Thymus (tissue), 11 donors: ENCODE results near the gene ALMS1. TPM values are rescaled to one million over a fixed set of nuclear protein-coding genes. Genes with fewer than 3 reads are reported as not detected.

Experiments used
- DNase-seq, 9 donors: peaks; one replicate each; pipeline ENCODE4 v3.0.0-alpha.2; 2013; ENCODE audit warnings: low spot score in 9 of 9, low read depth in 6 of 9, missing footprints in 1 of 9
- H3K27ac ChIP-seq, 2 donors: one replicate each; pipeline ENCODE4 v1.5.1; 2013; ENCODE audit warnings: control low read depth in 1 of 2, low read depth in 1 of 2, low read length in 1 of 2, mild to moderate bottlenecking in 1 of 2, moderate library complexity in 1 of 2
- H3K27me3 ChIP-seq, 2 donors: one replicate each; pipeline ENCODE4 v1.5.1; 2013; ENCODE audit warnings: low read length in 1 of 2; ENCODE audit not compliant: control insufficient read depth in 2 of 2, insufficient read depth in 1 of 2
- H3K36me3 ChIP-seq, 2 donors: one replicate each; pipeline ENCODE4 v1.5.1; 2013; ENCODE audit warnings: low read length in 1 of 2, mild to moderate bottlenecking in 1 of 2, moderate library complexity in 1 of 2; ENCODE audit not compliant: control insufficient read depth in 2 of 2, insufficient read depth in 2 of 2
- H3K4me1 ChIP-seq, 2 donors: one replicate each; pipeline ENCODE4 v1.5.1; 2013; ENCODE audit warnings: low read length in 2 of 2; ENCODE audit not compliant: control insufficient read depth in 2 of 2, insufficient read depth in 2 of 2
- H3K4me3 ChIP-seq, 2 donors: one replicate each; pipeline ENCODE4 v1.5.1; 2013; ENCODE audit warnings: low read length in 2 of 2, control low read depth in 1 of 2, mild to moderate bottlenecking in 1 of 2
- H3K9me3 ChIP-seq, 2 donors: one replicate each; pipeline ENCODE4 v1.5.1; 2013; ENCODE audit warnings: low read length in 1 of 2, mild to moderate bottlenecking in 1 of 2; ENCODE audit not compliant: control insufficient read depth in 2 of 2, insufficient read depth in 1 of 2
- WGBS: extraction: QIAGEN DNeasy Blood & Tissue Kit; methylation state at CpG from one replicate; pipeline ENCODE4 v1.1.7; 2013; 5-methylcytosine and 5-hydroxymethylcytosine counted together
- polyA plus RNA-seq: library from polyadenylated mRNA; stranded (reverse); fragments of 200-250 nt; gene quantifications from one replicate; pipeline ENCODE4 v1.2.3, GENCODE V29; 2013
- total RNA-seq: library from RNA; stranded (reverse); fragments of 120-200 nt; gene quantifications from one replicate; pipeline ENCODE4 v1.2.4, GENCODE V29; 2013
- donor health status: healthy.

The ALMS1 gene
- total and polyA plus RNA-seq, 2 donors = 8.4 to 19.5 TPM

GRCh38 chr2:73386342-73386868 is 769 bp downstream of the ALMS1 start:
- Histone ChIP-seq H3K9me3 (no peaks in the 10 kb centered on the region), H3K36me3 (no peaks in the 10 kb centered on the region), H3K27ac (peak overlapping the region; percentile 87 to 94), H3K4me3 (peak overlapping the region; percentile 79 to 86), H3K27me3 (peaks cover 0 to 2% of the 10 kb centered on the region in 2 donors), H3K4me1 (peaks cover 13 to 15% of the 10 kb centered on the region in 2 donors)
- DNase-seq = peak in 2 of 9 donors; percentile 23 to 24
- under 1% methylated on average over 24 of the region's 24 CpGs for WGBS

DNA sequence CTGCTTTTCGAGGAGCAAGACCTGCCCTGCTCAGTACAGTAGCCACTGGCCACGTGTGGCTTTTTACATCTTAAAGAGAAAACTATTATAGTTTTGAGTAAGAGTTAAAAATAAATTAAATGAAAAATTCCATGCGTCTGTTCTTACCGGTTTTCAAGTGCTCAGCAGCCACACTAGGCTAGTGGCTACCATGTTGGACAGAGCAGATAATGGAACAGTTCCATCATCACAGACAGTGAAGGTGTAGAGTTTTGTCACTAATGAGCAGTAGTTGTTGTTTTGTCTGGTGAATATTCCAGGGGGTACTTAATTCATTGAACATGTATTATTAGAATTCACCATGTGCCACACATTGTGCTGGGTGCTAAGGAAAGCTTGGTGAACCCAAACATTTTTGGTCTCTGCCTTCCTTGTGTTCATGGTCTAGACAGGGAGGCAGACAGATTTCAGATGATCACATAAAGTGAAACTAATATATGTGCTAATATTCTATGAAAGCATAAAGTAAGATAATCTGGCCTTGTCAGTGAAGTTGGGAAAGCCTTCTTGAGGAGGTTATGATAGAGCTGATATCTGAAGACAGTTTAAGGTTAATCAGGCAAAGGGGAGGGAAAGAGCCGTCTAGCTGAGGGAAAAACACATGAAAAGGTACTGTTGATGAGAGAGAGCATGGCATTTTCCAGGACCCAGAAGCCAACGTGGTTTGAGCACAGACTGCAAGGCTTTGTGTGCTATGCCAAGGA is 1.4 kb downstream of the ALMS1 start:
- peak in 1 of 9 donors; percentile 5 for DNase-seq
- peaks cover 13 to 15% of the 10 kb centered on the region in 2 donors for H3K4me1 ChIP-seq
- WGBS = 50% methylated on average over 6 of the region's 6 CpGs
- H3K27me3 ChIP-seq = peaks cover 0 to 2% of the 10 kb centered on the region in 2 donors
- H3K36me3 ChIP-seq = no peaks in the 10 kb centered on the region
- no peak overlapping the region for H3K27ac ChIP-seq
- no peaks in the 10 kb centered on the region for H3K9me3 ChIP-seq
- peak overlapping the region; percentile 79 to 86 for H3K4me3 ChIP-seq

GRCh38 chr2:73402386-73403103 is 16.9 kb downstream of the ALMS1 start:
- Histone ChIP-seq H3K4me3 (no peak overlapping the region), H3K27ac (no peak overlapping the region), H3K9me3 (peaks cover 1 to 13% of the 10 kb centered on the region in 2 donors), H3K4me1 (no peaks in the 10 kb centered on the region), H3K27me3 (no peaks in the 10 kb centered on the region), H3K36me3 (peaks cover 0 to 2% of the 10 kb centered on the region in 2 donors)
- DNase-seq = no peak
- 98% methylated on average over 9 of the region's 9 CpGs for WGBS

- H3K27me3 ChIP-seq = no peaks in the 10 kb centered on the region
- peaks cover 1 to 13% of the 10 kb centered on the region in 2 donors for H3K9me3 ChIP-seq
- WGBS = 99% methylated on average over 1 of the region's 1 CpG
- H3K27ac ChIP-seq = no peak overlapping the region
- no peak overlapping the region for H3K4me3 ChIP-seq
- no peaks in the 10 kb centered on the region for H3K4me1 ChIP-seq
- no peak for DNase-seq
- peaks cover 0 to 2% of the 10 kb centered on the region in 2 donors for H3K36me3 ChIP-seq
Observed at GRCh38 chr2:73403237-73403636, 17.6 kb downstream of the ALMS1 start.

GRCh38 chr2:73404409-73404808 is 18.8 kb downstream of the ALMS1 start:
- H3K4me1 ChIP-seq = no peaks in the 10 kb centered on the region
- no peak overlapping the region for H3K4me3 ChIP-seq
- DNase-seq = no peak
- H3K36me3 ChIP-seq = peaks cover 0 to 9% of the 10 kb centered on the region in 2 donors
- H3K27me3 ChIP-seq = no peaks in the 10 kb centered on the region
- no peak overlapping the region for H3K27ac ChIP-seq
- WGBS = 97% methylated on average over 5 of the region's 5 CpGs
- peaks cover 0 to 5% of the 10 kb centered on the region in 2 donors for H3K9me3 ChIP-seq

DNA sequence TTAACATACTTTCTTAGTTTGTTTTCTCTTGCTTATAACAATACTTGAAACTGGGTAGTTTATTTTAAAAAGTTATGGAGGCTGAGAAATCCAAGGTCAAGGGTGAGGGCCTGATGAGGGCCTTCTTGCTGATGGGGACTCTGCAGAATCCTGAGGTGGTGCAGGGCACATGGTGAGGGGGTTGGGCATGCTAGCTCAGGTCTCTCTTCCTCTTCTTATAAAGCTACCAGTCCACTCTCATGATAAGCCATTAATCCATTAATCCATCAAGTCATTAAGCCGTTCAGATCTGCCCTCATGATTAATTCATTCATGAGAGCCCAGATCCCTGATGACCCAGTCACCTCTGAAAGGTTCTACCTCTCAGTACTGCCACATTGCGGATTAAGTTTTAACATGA is 21.4 kb downstream of the ALMS1 start:
- H3K27ac ChIP-seq = no peak overlapping the region
- 100% methylated on average over 2 of the region's 2 CpGs for WGBS

GRCh38 chr2:73408198-73408597 is 22.6 kb downstream of the ALMS1 start:
- Histone ChIP-seq H3K27me3 (no peaks in the 10 kb centered on the region), H3K4me3 (no peak overlapping the region), H3K9me3 (peaks cover 0 to 5% of the 10 kb centered on the region in 2 donors), H3K4me1 (no peaks in the 10 kb centered on the region), H3K27ac (no peak overlapping the region), H3K36me3 (peaks cover 4 to 10% of the 10 kb centered on the region in 2 donors)
- 97% methylated on average over 3 of the region's 3 CpGs for WGBS
- DNase-seq = no peak

More for the DNA sequence above, 21.4 kb downstream of the ALMS1 start:
- Histone ChIP-seq H3K4me3 (no peak overlapping the region), H3K4me1 (no peaks in the 10 kb centered on the region), H3K36me3 (peaks cover 4 to 10% of the 10 kb centered on the region in 2 donors), H3K9me3 (peaks cover 0 to 5% of the 10 kb centered on the region in 2 donors), H3K27me3 (no peaks in the 10 kb centered on the region)
- no peak for DNase-seq

DNA sequence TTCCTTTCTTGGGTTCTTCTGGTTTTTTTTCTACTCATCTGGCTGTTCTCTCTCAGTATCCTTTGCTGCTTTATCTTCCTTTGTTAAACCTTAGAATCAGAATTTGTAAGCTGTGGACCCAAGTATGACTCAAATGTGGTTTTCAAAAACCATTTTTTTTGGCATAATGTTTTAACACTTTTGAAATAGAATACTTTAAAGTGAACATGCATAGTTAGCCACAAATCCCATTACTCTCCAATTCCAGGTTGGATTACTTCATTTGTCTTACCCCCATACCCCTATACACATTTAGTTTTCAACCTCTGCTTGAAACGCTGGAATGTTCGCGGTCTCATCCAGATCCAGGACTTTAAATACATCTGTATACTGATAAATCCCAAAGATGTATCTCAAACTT is 29.1 kb downstream of the ALMS1 start:
- peaks cover 3 to 4% of the 10 kb centered on the region in 2 donors for H3K36me3 ChIP-seq
- DNase-seq = no peak
- no peak overlapping the region for H3K4me3 ChIP-seq
- over 99% methylated on average over 3 of the region's 3 CpGs for WGBS
- H3K9me3 ChIP-seq = no peaks in the 10 kb centered on the region
- no peak overlapping the region for H3K27ac ChIP-seq
- H3K4me1 ChIP-seq = no peaks in the 10 kb centered on the region
- no peaks in the 10 kb centered on the region for H3K27me3 ChIP-seq

- DNase-seq = no peak
- no peak overlapping the region for H3K4me3 ChIP-seq
- no peaks in the 10 kb centered on the region for H3K4me1 ChIP-seq
- peaks cover 2 to 3% of the 10 kb centered on the region in 2 donors for H3K36me3 ChIP-seq
- no peak overlapping the region for H3K27ac ChIP-seq
- 96% methylated on average over 2 of the region's 2 CpGs for WGBS
- H3K9me3 ChIP-seq = no peaks in the 10 kb centered on the region
- no peaks in the 10 kb centered on the region for H3K27me3 ChIP-seq
Observed at GRCh38 chr2:73415906-73416305, 30.3 kb downstream of the ALMS1 start.
